ENCODE data around the gene GLI1.
"Not testable (repeated sequence)": the region's sequence is repeated elsewhere in the genome, so short reads cannot be mapped to it uniquely, and the experiment has no call there.

DNA sequence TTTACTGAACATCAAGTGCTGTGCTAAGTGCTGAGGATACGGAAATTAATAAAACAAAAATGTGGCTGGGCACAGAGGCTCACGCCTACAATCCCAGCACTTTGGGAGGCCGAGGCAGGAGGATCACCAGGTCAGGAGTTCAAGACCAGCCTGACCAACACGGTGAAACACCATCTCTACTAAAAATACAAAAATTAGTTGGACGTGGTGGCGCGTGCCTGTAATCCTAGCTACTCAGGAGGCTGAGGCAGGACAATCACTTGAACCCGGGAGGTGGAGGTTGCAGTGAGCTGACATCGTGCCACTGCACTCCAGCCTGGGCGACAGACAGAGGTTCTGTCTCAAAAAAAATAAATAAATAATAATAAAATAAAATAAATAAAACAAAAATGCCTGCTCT is 32.6 kb upstream of the GLI1 start:
- TF ChIP-seq POLR2A (IDR thresholded peaks at IDR 0.05) = not testable (repeated sequence)
- TF ChIP-seq, protein P1, sequence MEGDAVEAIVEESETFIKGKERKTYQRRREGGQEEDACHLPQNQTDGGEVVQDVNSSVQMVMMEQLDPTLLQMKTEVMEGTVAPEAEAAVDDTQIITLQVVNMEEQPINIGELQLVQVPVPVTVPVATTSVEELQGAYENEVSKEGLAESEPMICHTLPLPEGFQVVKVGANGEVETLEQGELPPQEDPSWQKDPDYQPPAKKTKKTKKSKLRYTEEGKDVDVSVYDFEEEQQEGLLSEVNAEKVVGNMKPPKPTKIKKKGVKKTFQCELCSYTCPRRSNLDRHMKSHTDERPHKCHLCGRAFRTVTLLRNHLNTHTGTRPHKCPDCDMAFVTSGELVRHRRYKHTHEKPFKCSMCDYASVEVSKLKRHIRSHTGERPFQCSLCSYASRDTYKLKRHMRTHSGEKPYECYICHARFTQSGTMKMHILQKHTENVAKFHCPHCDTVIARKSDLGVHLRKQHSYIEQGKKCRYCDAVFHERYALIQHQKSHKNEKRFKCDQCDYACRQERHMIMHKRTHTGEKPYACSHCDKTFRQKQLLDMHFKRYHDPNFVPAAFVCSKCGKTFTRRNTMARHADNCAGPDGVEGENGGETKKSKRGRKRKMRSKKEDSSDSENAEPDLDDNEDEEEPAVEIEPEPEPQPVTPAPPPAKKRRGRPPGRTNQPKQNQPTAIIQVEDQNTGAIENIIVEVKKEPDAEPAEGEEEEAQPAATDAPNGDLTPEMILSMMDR (IDR thresholded peaks at IDR 0.05) = not testable (repeated sequence)
